Stimulated activated naive CD8-positive, alpha-beta T cell treated with anti-CD3 and anti-CD28 coated beads, Interleukin-15, Interleukin-2, amounts not matched to agents 100 ng/mL and 50 ng/mL, for 24 hours (primary cell): ENCODE data around the gene SLC15A3.

Experiments
- H3K27ac Mint-ChIP-seq: one replicate; pipeline ENCODE4 v1.8.0; 2021; ENCODE audit warnings: mild to moderate bottlenecking, mixed read lengths
- H3K27me3 Mint-ChIP-seq: one replicate; pipeline ENCODE4 v1.8.0; 2021; ENCODE audit warnings: mixed read lengths
- H3K36me3 Mint-ChIP-seq: one replicate; pipeline ENCODE4 v1.8.0; 2021; ENCODE audit warnings: low read depth, mixed read lengths
- H3K4me1 Mint-ChIP-seq: one replicate; pipeline ENCODE4 v1.8.0; 2021; ENCODE audit warnings: low read depth, mixed read lengths
- H3K4me3 Mint-ChIP-seq: one replicate; pipeline ENCODE4 v1.8.0; 2021; ENCODE audit warnings: mild to moderate bottlenecking, mixed read lengths
- H3K9me3 Mint-ChIP-seq: one replicate; pipeline ENCODE4 v1.8.0; 2021; ENCODE audit warnings: mixed read lengths

SLC15A3 gene

GRCh38 chr11:60966890-60967289, 14.9 kb upstream of the SLC15A3 start:
- no peaks in the 10 kb centered on the region for H3K9me3 Mint-ChIP-seq
- H3K4me1 Mint-ChIP-seq: peaks cover 17% of the 10 kb centered on the region
- H3K4me3 Mint-ChIP-seq: no peak overlapping the region
- no peaks in the 10 kb centered on the region for H3K36me3 Mint-ChIP-seq
- H3K27ac Mint-ChIP-seq: no peak overlapping the region
- H3K27me3 Mint-ChIP-seq: peaks cover 4% of the 10 kb centered on the region

- no peak overlapping the region for H3K27ac Mint-ChIP-seq
- no peaks in the 10 kb centered on the region for H3K4me1 Mint-ChIP-seq
- no peaks in the 10 kb centered on the region for H3K9me3 Mint-ChIP-seq
- peaks cover 12% of the 10 kb centered on the region for H3K27me3 Mint-ChIP-seq
- H3K36me3 Mint-ChIP-seq: no peaks in the 10 kb centered on the region
- no peak overlapping the region for H3K4me3 Mint-ChIP-seq
These were observed 12.8 kb upstream of the SLC15A3 start for GRCh38 chr11:60964801-60965200.

- H3K27me3 Mint-ChIP-seq: peaks cover 12% of the 10 kb centered on the region
- H3K27ac Mint-ChIP-seq: no peak overlapping the region
- H3K9me3 Mint-ChIP-seq: no peaks in the 10 kb centered on the region
- no peak overlapping the region for H3K4me3 Mint-ChIP-seq
- no peaks in the 10 kb centered on the region for H3K4me1 Mint-ChIP-seq
- no peaks in the 10 kb centered on the region for H3K36me3 Mint-ChIP-seq
These were observed 8.4 kb upstream of the SLC15A3 start for GRCh38 chr11:60960405-60960804.

GRCh38 chr11:60959431-60959830, 7.5 kb upstream of the SLC15A3 start:
- Mint-ChIP-seq H3K27me3 (peaks cover 12% of the 10 kb centered on the region), H3K4me3 (no peak overlapping the region), H3K27ac (no peak overlapping the region)

GRCh38 chr11:60957188-60957587, 5.2 kb upstream of the SLC15A3 start:
- Mint-ChIP-seq H3K27me3 (peaks cover 11% of the 10 kb centered on the region), H3K4me1 (peaks cover 16% of the 10 kb centered on the region), H3K27ac (no peak overlapping the region), H3K9me3 (no peaks in the 10 kb centered on the region), H3K36me3 (no peaks in the 10 kb centered on the region), H3K4me3 (no peak overlapping the region)

More at GRCh38 chr11:60959431-60959830, 7.5 kb upstream of the SLC15A3 start:
- Mint-ChIP-seq H3K36me3 (no peaks in the 10 kb centered on the region), H3K4me1 (no peaks in the 10 kb centered on the region), H3K9me3 (no peaks in the 10 kb centered on the region)

GRCh38 chr11:60955571-60955970, 3.6 kb upstream of the SLC15A3 start:
- no peaks in the 10 kb centered on the region for H3K9me3 Mint-ChIP-seq
- peaks cover 23% of the 10 kb centered on the region for H3K4me1 Mint-ChIP-seq
- no peak overlapping the region for H3K4me3 Mint-ChIP-seq
- H3K27me3 Mint-ChIP-seq: peaks cover 4% of the 10 kb centered on the region
- H3K36me3 Mint-ChIP-seq: no peaks in the 10 kb centered on the region
- H3K27ac Mint-ChIP-seq: no peak overlapping the region

- Mint-ChIP-seq H3K4me1 (peaks cover 28% of the 10 kb centered on the region), H3K9me3 (no peaks in the 10 kb centered on the region), H3K27me3 (peaks cover 4% of the 10 kb centered on the region), H3K4me3 (no peak overlapping the region), H3K36me3 (no peaks in the 10 kb centered on the region), H3K27ac (no peak overlapping the region)
These were observed 2.4 kb upstream of the SLC15A3 start for GRCh38 chr11:60954421-60954820.

- Mint-ChIP-seq H3K4me1 (peaks cover 28% of the 10 kb centered on the region), H3K4me3 (no peak overlapping the region), H3K9me3 (no peaks in the 10 kb centered on the region), H3K27me3 (peaks cover 4% of the 10 kb centered on the region), H3K36me3 (no peaks in the 10 kb centered on the region), H3K27ac (no peak overlapping the region)
These were observed 1.8 kb upstream of the SLC15A3 start for GRCh38 chr11:60953781-60954180.

GRCh38 chr11:60952742-60953170, 780 bp upstream of the SLC15A3 start:
- H3K27ac Mint-ChIP-seq: peak overlapping the region; percentile 72
- peak overlapping the region; percentile 72 for H3K4me3 Mint-ChIP-seq
- H3K9me3 Mint-ChIP-seq: no peaks in the 10 kb centered on the region
- H3K36me3 Mint-ChIP-seq: no peaks in the 10 kb centered on the region
- peaks cover 33% of the 10 kb centered on the region for H3K4me1 Mint-ChIP-seq
- peaks cover 4% of the 10 kb centered on the region for H3K27me3 Mint-ChIP-seq

GRCh38 chr11:60951606-60951903, 421 bp downstream of the SLC15A3 start:
- Mint-ChIP-seq H3K27ac (peak overlapping the region; percentile 72), H3K4me3 (peak overlapping the region; percentile 72), H3K9me3 (no peaks in the 10 kb centered on the region), H3K4me1 (peaks cover 33% of the 10 kb centered on the region), H3K27me3 (peaks cover 4% of the 10 kb centered on the region), H3K36me3 (no peaks in the 10 kb centered on the region)

GRCh38 chr11:60950933-60951605, 907 bp downstream of the SLC15A3 start:
- H3K4me1 Mint-ChIP-seq: peaks cover 33% of the 10 kb centered on the region
- peak overlapping the region; percentile 72 for H3K4me3 Mint-ChIP-seq
- H3K27me3 Mint-ChIP-seq: peaks cover 4% of the 10 kb centered on the region
- no peaks in the 10 kb centered on the region for H3K9me3 Mint-ChIP-seq
- no peak overlapping the region for H3K27ac Mint-ChIP-seq
- no peaks in the 10 kb centered on the region for H3K36me3 Mint-ChIP-seq

- peak overlapping the region; percentile 26 for H3K27ac Mint-ChIP-seq
- H3K36me3 Mint-ChIP-seq: no peaks in the 10 kb centered on the region
- H3K9me3 Mint-ChIP-seq: no peaks in the 10 kb centered on the region
- H3K4me3 Mint-ChIP-seq: peak overlapping the region; percentile 58
- H3K4me1 Mint-ChIP-seq: peaks cover 33% of the 10 kb centered on the region
- peaks cover 4% of the 10 kb centered on the region for H3K27me3 Mint-ChIP-seq
These were observed 2.0 kb downstream of the SLC15A3 start for GRCh38 chr11:60950024-60950423.

GRCh38 chr11:60948250-60948649, 3.7 kb downstream of the SLC15A3 start:
- no peak overlapping the region for H3K4me3 Mint-ChIP-seq
- H3K36me3 Mint-ChIP-seq: peaks cover 5% of the 10 kb centered on the region
- H3K4me1 Mint-ChIP-seq: peaks cover 34% of the 10 kb centered on the region
- H3K27ac Mint-ChIP-seq: no peak overlapping the region
- peaks cover 4% of the 10 kb centered on the region for H3K27me3 Mint-ChIP-seq
- H3K9me3 Mint-ChIP-seq: no peaks in the 10 kb centered on the region

GRCh38 chr11:60947700-60948099, 4.3 kb downstream of the SLC15A3 start:
- H3K27ac Mint-ChIP-seq: no peak overlapping the region
- H3K27me3 Mint-ChIP-seq: peaks cover 4% of the 10 kb centered on the region
- H3K36me3 Mint-ChIP-seq: peaks cover 5% of the 10 kb centered on the region
- H3K4me1 Mint-ChIP-seq: peaks cover 29% of the 10 kb centered on the region
- no peak overlapping the region for H3K4me3 Mint-ChIP-seq
- H3K9me3 Mint-ChIP-seq: no peaks in the 10 kb centered on the region

- H3K27me3 Mint-ChIP-seq: no peaks in the 10 kb centered on the region
- peaks cover 5% of the 10 kb centered on the region for H3K36me3 Mint-ChIP-seq
- H3K4me1 Mint-ChIP-seq: peaks cover 19% of the 10 kb centered on the region
- no peaks in the 10 kb centered on the region for H3K9me3 Mint-ChIP-seq
- H3K4me3 Mint-ChIP-seq: no peak overlapping the region
- H3K27ac Mint-ChIP-seq: no peak overlapping the region
These were observed 5.2 kb downstream of the SLC15A3 start for GRCh38 chr11:60946601-60947264.

GRCh38 chr11:60945295-60945667, 6.7 kb downstream of the SLC15A3 start:
- Mint-ChIP-seq H3K27ac (no peak overlapping the region), H3K36me3 (peaks cover 5% of the 10 kb centered on the region), H3K4me3 (no peak overlapping the region), H3K9me3 (no peaks in the 10 kb centered on the region), H3K27me3 (no peaks in the 10 kb centered on the region), H3K4me1 (peaks cover 15% of the 10 kb centered on the region)
